H1 (cell line): ENCODE measurements around the gene TASP1. TPM values are rescaled to one million over a fixed set of nuclear protein-coding genes. Genes with fewer than 3 reads are reported as not detected.

Experiments
- NANOG ChIP-seq: IDR thresholded peaks from 2 replicates; pipeline ENCODE4 v1.6.1; 2011; ENCODE audit warnings: low read length, low read depth, mild to moderate bottlenecking, inconsistent platforms; ENCODE audit not compliant: insufficient read depth, poor library complexity, severe bottlenecking
- SP4 ChIP-seq: IDR thresholded peaks from 2 replicates; pipeline ENCODE4 v1.6.1; 2012; ENCODE audit warnings: low read length, inconsistent platforms
- polyA plus RNA-seq, 7 experiments: library from polyadenylated mRNA; depleted of rRNA in 3 of 7; stranded (reverse) in 5 of 7; unstranded in 2 of 7; fragments of >200 nt in 5 of 7; fragments of 200-250 nt in 2 of 7; gene quantifications; 1 replicate in 5 of 7; 2 replicates in 1 of 7; 4 replicates in 1 of 7; pipeline versions ENCODE4 v1.2.1 to v1.2.3, GENCODE V29; 2011 to 2013; ENCODE audit warnings: missing spikeins in 2 of 7, mixed read lengths in 2 of 7
- total RNA-seq: library from RNA; stranded (reverse); fragmentation: NEBNext Ultra II Directional; extraction: Animal tissue kit (Norgen Biotek cat#: 25700); gene quantifications from 2 replicates; pipeline ENCODE4 v1.2.1, GENCODE V29; 2021
- TF ChIP-seq, protein P1 (sequence below): fragments of 300-600 bp; sonication (generic); IDR thresholded peaks from 2 replicates; pipeline ENCODE4 v1.7.1; 2012; ENCODE audit warnings: low read length, moderate library complexity, mild to moderate bottlenecking, inconsistent platforms; ENCODE audit not compliant: insufficient replicate concordance

Gene TASP1
- total and polyA plus RNA-seq, 2 of the 8 experiments (the other 6 are each of a cell fraction or from before 2014, with no cell fraction given) = 4.5 to 10.9 TPM

DNA sequence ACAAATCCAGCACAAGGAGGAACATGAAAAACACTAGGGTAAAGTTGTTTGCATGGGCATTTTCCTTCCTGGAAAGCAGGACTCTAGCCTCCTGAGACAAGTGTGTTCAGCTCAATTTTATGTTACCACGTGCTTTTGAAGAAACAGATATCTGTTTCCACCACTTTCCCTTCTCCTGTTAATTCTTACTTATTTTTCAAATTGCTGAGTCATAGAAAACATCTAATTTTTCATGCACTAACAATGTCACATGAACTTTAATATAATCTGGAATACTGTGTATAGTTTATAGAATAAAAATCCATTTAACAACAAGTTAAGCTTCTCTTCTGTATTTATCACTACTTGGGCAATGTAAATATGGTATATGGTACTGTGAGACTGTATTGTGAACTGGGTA, 243.5 kb downstream of the TASP1 start (continued):
- TF ChIP-seq, protein P1, sequence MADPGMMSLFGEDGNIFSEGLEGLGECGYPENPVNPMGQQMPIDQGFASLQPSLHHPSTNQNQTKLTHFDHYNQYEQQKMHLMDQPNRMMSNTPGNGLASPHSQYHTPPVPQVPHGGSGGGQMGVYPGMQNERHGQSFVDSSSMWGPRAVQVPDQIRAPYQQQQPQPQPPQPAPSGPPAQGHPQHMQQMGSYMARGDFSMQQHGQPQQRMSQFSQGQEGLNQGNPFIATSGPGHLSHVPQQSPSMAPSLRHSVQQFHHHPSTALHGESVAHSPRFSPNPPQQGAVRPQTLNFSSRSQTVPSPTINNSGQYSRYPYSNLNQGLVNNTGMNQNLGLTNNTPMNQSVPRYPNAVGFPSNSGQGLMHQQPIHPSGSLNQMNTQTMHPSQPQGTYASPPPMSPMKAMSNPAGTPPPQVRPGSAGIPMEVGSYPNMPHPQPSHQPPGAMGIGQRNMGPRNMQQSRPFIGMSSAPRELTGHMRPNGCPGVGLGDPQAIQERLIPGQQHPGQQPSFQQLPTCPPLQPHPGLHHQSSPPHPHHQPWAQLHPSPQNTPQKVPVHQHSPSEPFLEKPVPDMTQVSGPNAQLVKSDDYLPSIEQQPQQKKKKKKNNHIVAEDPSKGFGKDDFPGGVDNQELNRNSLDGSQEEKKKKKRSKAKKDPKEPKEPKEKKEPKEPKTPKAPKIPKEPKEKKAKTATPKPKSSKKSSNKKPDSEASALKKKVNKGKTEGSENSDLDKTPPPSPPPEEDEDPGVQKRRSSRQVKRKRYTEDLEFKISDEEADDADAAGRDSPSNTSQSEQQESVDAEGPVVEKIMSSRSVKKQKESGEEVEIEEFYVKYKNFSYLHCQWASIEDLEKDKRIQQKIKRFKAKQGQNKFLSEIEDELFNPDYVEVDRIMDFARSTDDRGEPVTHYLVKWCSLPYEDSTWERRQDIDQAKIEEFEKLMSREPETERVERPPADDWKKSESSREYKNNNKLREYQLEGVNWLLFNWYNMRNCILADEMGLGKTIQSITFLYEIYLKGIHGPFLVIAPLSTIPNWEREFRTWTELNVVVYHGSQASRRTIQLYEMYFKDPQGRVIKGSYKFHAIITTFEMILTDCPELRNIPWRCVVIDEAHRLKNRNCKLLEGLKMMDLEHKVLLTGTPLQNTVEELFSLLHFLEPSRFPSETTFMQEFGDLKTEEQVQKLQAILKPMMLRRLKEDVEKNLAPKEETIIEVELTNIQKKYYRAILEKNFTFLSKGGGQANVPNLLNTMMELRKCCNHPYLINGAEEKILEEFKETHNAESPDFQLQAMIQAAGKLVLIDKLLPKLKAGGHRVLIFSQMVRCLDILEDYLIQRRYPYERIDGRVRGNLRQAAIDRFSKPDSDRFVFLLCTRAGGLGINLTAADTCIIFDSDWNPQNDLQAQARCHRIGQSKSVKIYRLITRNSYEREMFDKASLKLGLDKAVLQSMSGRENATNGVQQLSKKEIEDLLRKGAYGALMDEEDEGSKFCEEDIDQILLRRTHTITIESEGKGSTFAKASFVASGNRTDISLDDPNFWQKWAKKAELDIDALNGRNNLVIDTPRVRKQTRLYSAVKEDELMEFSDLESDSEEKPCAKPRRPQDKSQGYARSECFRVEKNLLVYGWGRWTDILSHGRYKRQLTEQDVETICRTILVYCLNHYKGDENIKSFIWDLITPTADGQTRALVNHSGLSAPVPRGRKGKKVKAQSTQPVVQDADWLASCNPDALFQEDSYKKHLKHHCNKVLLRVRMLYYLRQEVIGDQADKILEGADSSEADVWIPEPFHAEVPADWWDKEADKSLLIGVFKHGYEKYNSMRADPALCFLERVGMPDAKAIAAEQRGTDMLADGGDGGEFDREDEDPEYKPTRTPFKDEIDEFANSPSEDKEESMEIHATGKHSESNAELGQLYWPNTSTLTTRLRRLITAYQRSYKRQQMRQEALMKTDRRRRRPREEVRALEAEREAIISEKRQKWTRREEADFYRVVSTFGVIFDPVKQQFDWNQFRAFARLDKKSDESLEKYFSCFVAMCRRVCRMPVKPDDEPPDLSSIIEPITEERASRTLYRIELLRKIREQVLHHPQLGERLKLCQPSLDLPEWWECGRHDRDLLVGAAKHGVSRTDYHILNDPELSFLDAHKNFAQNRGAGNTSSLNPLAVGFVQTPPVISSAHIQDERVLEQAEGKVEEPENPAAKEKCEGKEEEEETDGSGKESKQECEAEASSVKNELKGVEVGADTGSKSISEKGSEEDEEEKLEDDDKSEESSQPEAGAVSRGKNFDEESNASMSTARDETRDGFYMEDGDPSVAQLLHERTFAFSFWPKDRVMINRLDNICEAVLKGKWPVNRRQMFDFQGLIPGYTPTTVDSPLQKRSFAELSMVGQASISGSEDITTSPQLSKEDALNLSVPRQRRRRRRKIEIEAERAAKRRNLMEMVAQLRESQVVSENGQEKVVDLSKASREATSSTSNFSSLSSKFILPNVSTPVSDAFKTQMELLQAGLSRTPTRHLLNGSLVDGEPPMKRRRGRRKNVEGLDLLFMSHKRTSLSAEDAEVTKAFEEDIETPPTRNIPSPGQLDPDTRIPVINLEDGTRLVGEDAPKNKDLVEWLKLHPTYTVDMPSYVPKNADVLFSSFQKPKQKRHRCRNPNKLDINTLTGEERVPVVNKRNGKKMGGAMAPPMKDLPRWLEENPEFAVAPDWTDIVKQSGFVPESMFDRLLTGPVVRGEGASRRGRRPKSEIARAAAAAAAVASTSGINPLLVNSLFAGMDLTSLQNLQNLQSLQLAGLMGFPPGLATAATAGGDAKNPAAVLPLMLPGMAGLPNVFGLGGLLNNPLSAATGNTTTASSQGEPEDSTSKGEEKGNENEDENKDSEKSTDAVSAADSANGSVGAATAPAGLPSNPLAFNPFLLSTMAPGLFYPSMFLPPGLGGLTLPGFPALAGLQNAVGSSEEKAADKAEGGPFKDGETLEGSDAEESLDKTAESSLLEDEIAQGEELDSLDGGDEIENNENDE = no peak
- TF ChIP-seq NANOG = no peak
- TF ChIP-seq SP4 = no peak
